Measurements from ENCODE around the gene SYTL3.
A peak's percentile ranks its signal among the peaks of the same experiment; 100 is the strongest.
"Not testable (repeated sequence)": the region's sequence is repeated elsewhere in the genome, so short reads cannot be mapped to it uniquely, and the experiment has no call there.

Gene SYTL3, protein sequence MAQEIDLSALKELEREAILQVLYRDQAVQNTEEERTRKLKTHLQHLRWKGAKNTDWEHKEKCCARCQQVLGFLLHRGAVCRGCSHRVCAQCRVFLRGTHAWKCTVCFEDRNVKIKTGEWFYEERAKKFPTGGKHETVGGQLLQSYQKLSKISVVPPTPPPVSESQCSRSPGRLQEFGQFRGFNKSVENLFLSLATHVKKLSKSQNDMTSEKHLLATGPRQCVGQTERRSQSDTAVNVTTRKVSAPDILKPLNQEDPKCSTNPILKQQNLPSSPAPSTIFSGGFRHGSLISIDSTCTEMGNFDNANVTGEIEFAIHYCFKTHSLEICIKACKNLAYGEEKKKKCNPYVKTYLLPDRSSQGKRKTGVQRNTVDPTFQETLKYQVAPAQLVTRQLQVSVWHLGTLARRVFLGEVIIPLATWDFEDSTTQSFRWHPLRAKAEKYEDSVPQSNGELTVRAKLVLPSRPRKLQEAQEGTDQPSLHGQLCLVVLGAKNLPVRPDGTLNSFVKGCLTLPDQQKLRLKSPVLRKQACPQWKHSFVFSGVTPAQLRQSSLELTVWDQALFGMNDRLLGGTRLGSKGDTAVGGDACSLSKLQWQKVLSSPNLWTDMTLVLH

DNA sequence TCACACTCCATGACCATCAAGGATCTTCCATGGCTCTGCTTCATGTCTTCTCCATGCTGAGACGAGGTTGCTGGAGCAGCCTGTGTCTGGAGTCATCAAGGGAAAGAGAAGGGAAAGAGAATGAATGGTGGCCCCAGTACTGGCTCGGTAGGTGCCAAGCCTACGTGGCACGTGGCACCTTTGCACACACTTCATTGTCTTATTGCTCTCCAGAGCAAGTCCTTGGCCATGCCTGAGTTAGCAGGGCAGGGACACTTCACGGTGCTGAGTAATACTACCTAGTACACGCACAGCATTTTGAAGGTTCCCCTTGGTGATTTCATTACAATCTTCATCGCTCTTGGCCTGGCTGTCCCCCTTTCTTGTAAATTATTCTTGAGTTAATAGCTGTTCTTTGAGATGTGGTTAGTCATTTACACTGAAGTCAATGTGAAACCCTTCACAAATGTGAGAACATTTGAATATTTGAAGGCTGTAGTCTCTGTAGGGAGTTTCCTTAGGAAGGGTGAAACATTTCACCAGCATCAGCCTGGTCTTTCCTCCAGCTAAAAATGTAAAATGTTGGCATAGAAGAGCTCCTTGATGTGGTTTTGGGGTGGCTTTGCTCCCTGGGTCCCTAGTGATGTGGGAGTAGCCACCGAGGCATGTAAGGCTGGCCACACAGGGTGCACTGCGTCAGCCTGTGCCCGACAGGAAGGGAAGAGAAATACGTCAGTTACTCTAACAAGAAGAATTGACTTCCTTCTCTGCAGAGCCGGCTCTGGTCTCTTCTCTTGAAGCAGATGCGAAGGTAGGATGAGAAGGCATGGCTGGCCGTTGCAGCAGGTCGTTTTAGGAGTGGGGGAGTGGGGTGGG lies at the start of gene SYTL3:
TSS of gene SYTL3 (plus strand) at position 766 of the 855 bp plus-strand sequence. CDS start 13,215 bp downstream, outside the sequence.
- peak; percentile 94 for DNase-seq (ENCODE audit: low spot score)
- H3K4me3 Mint-ChIP-seq, result peak within 1 kb of the TSS; percentile 85

DNA sequence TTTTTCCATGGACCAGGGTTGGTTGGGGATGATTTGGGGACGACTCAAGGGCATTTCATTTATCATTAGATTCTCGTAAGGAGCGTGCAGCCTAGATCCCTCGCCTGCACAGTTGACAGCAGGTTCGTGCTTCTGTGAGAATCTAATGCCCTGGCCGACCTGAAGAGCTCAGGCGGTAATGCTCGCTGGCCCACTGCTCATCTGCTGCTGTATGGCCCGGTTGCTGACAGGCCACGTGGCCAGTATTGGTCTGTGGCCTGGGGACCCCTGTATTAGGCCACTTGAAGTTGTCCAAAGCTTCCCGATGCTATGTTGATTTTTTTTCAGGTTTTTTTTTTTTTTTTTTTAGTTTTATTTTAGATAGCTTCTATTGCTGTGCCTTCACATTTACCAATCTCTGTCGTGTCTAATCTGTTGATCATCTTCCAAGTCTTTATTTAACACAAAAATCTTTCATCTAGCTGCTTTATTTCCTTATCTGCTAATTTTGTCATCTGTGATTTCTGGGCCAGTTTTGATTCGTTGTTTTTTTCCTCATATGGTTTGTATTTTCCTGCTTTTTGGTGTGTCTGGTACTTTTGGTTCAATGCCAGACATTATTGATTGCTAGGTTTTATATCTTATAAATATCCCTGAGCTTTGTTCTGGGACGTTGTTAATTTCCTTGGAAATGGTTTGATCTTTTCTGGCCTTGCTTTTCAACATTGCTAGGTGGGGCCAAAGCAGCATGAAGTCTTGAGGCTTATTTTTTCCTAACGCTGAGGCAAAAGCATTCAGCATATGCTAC lies 46.4 kb upstream of the SYTL3 start:
- DNase-seq (ENCODE audit: low spot score), result no peak
- Mint-ChIP-seq H3K27ac (no peak overlapping the region), H3K4me3 (no peak overlapping the region), H3K27me3 (ENCODE audit: low read depth) (no peaks in the 10 kb centered on the region), H3K36me3 (ENCODE audit: low read depth) (peaks cover 40% of the 10 kb centered on the region), H3K4me1 (ENCODE audit: low read depth) (peaks cover 3% of the 10 kb centered on the region), H3K9me3 (no peaks in the 10 kb centered on the region)

More for the DNA sequence above, at the start of gene SYTL3:
- H3K36me3 Mint-ChIP-seq (ENCODE audit: low read depth), result peaks cover 29% of the 10 kb centered on the region
- H3K27ac Mint-ChIP-seq, result peak within 1 kb of the TSS; percentile 97
- peaks cover 66% of the 10 kb centered on the region for H3K4me1 Mint-ChIP-seq (ENCODE audit: low read depth)
- H3K9me3 Mint-ChIP-seq, result no peaks in the 10 kb centered on the region
- H3K27me3 Mint-ChIP-seq (ENCODE audit: low read depth), result no peaks in the 10 kb centered on the region

GRCh38 chr6:158604048-158604406 lies 45.8 kb upstream of the SYTL3 start:
- H3K27ac Mint-ChIP-seq, result no peak overlapping the region
- no peaks in the 10 kb centered on the region for H3K9me3 Mint-ChIP-seq
- peaks cover 40% of the 10 kb centered on the region for H3K36me3 Mint-ChIP-seq (ENCODE audit: low read depth)
- no peaks in the 10 kb centered on the region for H3K27me3 Mint-ChIP-seq (ENCODE audit: low read depth)
- H3K4me3 Mint-ChIP-seq, result no peak overlapping the region
- peaks cover 3% of the 10 kb centered on the region for H3K4me1 Mint-ChIP-seq (ENCODE audit: low read depth)
- no peak for DNase-seq (ENCODE audit: low spot score)

DNA sequence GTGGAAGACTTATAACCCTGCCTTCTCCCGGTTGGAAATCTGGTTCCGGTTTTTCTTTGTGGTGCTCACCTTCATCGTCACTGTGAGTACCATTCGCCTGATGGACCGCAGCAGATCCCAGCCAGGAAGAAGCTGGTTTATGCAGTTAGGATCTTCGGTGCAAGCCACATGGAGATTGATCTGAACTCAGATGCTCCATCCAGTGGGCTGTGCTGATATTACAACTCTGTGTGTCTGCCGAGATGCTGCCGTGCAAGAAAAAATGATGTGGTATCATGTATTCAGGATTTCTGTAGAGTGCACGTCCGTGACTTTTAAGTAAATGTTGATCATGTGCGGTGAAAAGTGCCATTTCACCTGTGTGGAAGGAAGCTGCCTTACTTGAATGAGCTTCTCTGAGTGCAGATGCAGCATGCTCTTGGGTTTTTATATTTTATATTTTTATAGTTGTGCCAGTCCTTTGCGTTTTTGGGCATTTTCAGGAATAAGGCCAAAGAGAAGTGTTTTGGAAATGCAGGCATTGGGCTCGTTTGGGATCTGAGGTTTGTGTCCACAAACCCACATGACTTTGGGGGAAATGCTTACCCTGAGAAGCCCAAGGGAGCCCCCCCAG lies 44.5 kb upstream of the SYTL3 start:
- H3K9me3 Mint-ChIP-seq, result no peaks in the 10 kb centered on the region
- H3K4me1 Mint-ChIP-seq (ENCODE audit: low read depth), result peaks cover 3% of the 10 kb centered on the region
- DNase-seq (ENCODE audit: low spot score), result peak; percentile 36
- peak overlapping the region; percentile 59 for H3K27ac Mint-ChIP-seq
- no peak overlapping the region for H3K4me3 Mint-ChIP-seq
- H3K36me3 Mint-ChIP-seq (ENCODE audit: low read depth), result peaks cover 43% of the 10 kb centered on the region
- no peaks in the 10 kb centered on the region for H3K27me3 Mint-ChIP-seq (ENCODE audit: low read depth)

GRCh38 chr6:158606011-158606410 lies 43.8 kb upstream of the SYTL3 start:
- Mint-ChIP-seq H3K27ac (peak overlapping the region; percentile 59), H3K36me3 (ENCODE audit: low read depth) (peaks cover 41% of the 10 kb centered on the region)
- not testable (repeated sequence) for H3K27me3 Mint-ChIP-seq (ENCODE audit: low read depth); H3K9me3 Mint-ChIP-seq; H3K4me1 Mint-ChIP-seq (ENCODE audit: low read depth); DNase-seq (ENCODE audit: low spot score); H3K4me3 Mint-ChIP-seq

DNA sequence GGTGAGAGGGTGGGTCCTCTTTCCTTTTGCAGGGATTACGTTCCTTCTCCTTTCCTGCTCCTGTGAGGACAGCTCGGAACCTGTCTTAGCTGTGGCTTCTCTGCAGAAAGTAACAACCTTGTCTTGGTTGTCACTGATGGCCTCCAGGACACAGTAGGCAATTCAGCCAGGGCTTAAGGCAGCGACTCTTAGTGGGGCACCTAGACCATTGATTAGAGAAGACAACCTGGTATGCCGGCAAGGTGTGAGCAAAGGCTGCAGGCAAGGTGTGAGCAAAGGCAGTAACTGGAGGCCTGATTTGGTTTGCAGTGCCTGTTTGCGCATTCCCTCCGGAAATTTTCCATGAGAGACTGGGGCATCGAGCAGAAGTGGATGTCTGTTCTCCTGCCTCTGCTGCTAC lies 42.9 kb upstream of the SYTL3 start:
- Mint-ChIP-seq H3K9me3 (no peaks in the 10 kb centered on the region), H3K4me3 (no peak overlapping the region), H3K36me3 (ENCODE audit: low read depth) (peaks cover 47% of the 10 kb centered on the region), H3K27ac (no peak overlapping the region), H3K27me3 (ENCODE audit: low read depth) (no peaks in the 10 kb centered on the region), H3K4me1 (ENCODE audit: low read depth) (peaks cover 3% of the 10 kb centered on the region)
- DNase-seq (ENCODE audit: low spot score), result no peak

DNA sequence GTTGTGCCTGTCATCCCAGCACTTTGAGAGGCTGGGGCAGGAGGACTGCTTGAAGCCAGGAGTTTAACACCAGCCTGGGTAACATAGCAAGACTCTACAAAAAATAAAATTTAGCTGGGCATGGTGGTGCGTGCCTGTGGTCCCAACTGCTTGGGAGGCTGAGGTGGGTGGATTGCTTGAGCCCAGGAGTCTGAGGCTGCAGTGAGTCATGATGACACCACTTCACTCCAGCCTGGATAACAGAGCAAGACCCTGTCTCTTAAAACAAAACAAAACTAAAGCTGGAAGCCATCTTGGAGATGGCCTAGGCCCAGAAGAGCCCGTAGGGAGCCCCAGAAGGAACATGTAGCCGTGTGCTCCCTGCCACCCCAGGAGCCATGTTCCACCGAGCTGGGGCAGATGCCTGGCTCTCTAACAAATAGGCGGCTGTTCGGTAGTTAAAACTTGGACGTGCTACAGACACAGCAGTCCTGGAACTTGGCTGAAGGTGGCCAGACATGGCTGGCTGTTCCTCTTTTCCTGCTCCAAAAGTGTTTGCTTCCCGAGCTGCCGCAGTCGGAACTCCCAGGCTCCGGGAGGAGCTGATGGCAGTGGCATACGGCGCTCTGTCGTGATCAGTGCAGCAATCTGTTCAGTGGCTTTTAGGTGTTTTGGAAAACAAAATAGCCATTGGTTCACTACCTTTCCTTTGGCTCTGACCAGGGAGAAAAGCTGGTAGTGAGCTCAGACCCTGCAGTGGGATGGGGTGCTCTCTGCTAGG lies 42.3 kb upstream of the SYTL3 start:
- H3K27me3 Mint-ChIP-seq (ENCODE audit: low read depth), result no peaks in the 10 kb centered on the region
- peaks cover 3% of the 10 kb centered on the region for H3K4me1 Mint-ChIP-seq (ENCODE audit: low read depth)
- H3K36me3 Mint-ChIP-seq (ENCODE audit: low read depth), result peaks cover 54% of the 10 kb centered on the region
- no peaks in the 10 kb centered on the region for H3K9me3 Mint-ChIP-seq
- no peak overlapping the region for H3K4me3 Mint-ChIP-seq
- no peak for DNase-seq (ENCODE audit: low spot score)
- H3K27ac Mint-ChIP-seq, result no peak overlapping the region

GRCh38 chr6:158608221-158608620 lies 41.6 kb upstream of the SYTL3 start:
- Mint-ChIP-seq H3K9me3 (no peaks in the 10 kb centered on the region), H3K4me1 (ENCODE audit: low read depth) (peaks cover 3% of the 10 kb centered on the region), H3K36me3 (ENCODE audit: low read depth) (peaks cover 55% of the 10 kb centered on the region), H3K4me3 (no peak overlapping the region), H3K27ac (no peak overlapping the region), H3K27me3 (ENCODE audit: low read depth) (no peaks in the 10 kb centered on the region)
- no peak for DNase-seq (ENCODE audit: low spot score)

DNA sequence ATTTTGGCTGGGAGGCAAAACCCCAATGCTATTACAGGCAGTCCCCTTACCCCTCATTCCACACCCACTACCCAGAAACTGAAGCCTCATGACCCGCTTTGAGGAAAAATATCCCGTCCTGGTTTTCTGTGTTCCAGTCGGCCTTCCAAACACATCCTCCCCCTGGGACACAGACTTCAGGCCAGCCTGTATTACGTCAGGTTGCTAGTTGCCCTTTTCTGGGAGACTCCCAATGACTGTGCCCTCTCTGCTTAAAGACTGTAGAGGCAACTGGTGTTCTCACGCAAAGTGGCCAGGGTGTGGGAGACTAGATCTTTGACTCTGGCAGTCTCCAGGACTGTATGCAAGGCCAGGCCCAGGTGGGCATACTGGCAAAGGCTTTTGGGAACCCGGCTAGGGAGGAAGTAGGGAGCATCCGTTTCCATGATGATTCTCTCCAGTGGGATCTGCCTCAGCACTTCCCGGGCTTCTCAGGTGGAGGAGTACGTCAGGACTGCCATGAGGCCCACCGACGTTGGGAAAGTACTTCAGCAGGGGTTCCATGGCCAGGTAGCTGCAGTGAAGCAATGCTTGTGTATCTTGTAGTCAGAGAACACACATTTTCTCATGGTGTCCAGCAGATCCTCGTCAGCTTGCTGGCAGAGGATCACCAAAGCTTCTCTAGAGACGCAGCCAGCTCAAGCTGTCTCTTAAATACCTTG lies 40.2 kb upstream of the SYTL3 start:
- DNase-seq (ENCODE audit: low spot score), result no peak
- Mint-ChIP-seq H3K9me3 (no peaks in the 10 kb centered on the region), H3K36me3 (ENCODE audit: low read depth) (peaks cover 57% of the 10 kb centered on the region), H3K4me1 (ENCODE audit: low read depth) (peaks cover 3% of the 10 kb centered on the region), H3K27me3 (ENCODE audit: low read depth) (no peaks in the 10 kb centered on the region), H3K4me3 (no peak overlapping the region), H3K27ac (no peak overlapping the region)

GRCh38 chr6:158610319-158610968 lies 39.4 kb upstream of the SYTL3 start:
- Mint-ChIP-seq H3K4me3 (no peak overlapping the region), H3K36me3 (ENCODE audit: low read depth) (peaks cover 63% of the 10 kb centered on the region), H3K27ac (no peak overlapping the region), H3K9me3 (peaks cover 4% of the 10 kb centered on the region), H3K4me1 (ENCODE audit: low read depth) (peaks cover under 1% of the 10 kb centered on the region), H3K27me3 (ENCODE audit: low read depth) (no peaks in the 10 kb centered on the region)
- DNase-seq (ENCODE audit: low spot score), result no peak

DNA sequence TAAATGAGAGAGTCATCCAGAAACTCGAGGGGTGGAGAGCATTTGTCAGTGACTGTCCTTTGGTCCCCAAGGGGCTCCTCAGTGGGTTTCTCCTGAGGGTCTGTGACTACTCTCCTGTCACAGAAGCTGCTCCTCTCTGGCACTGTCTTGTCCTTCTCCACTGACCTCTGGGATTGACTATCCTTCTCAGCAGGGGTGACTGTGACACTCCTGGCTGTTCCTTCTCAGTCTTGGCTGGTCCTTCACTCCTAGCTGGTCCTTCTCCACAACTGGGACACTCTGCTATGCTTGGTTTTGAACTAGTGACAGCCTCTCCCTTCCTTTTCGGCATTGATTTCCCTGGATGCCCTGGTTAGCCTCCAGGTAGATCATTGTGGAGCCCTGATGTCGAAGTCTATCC lies 38.8 kb upstream of the SYTL3 start:
- peaks cover 64% of the 10 kb centered on the region for H3K36me3 Mint-ChIP-seq (ENCODE audit: low read depth)
- peaks cover 4% of the 10 kb centered on the region for H3K9me3 Mint-ChIP-seq
- no peak overlapping the region for H3K4me3 Mint-ChIP-seq
- H3K27ac Mint-ChIP-seq, result no peak overlapping the region
- H3K27me3 Mint-ChIP-seq (ENCODE audit: low read depth), result no peaks in the 10 kb centered on the region
- H3K4me1 Mint-ChIP-seq (ENCODE audit: low read depth), result no peaks in the 10 kb centered on the region
- DNase-seq (ENCODE audit: low spot score), result no peak

All from T-helper 2 cell treated with Interferon-gamma antibody and Interleukin-4, amounts not matched to agents 5 μg/mL and 100 μg/mL, for 36 hours (primary cell).